Suprapubic skin (tissue), 4 donors: Measurements from ENCODE around the gene GAS7.

ENCODE experiments used
- POLR2A ChIP-seq, 2 donors: fragments of 450-650 bp; IDR thresholded peaks; one replicate each; pipeline ENCODE4 v1.6.1; 2017; ENCODE audit warnings: antibody characterized with exemption in 2 of 2, mild to moderate bottlenecking in 2 of 2, moderate library complexity in 2 of 2
- POLR2AphosphoS5 ChIP-seq, 3 donors: sonication (generic); formaldehyde crosslinking; IDR thresholded peaks; one replicate each; pipeline ENCODE4 v1.6.1; 2017; ENCODE audit warnings: antibody characterized with exemption in 3 of 3
- TF ChIP-seq, protein P1 (sequence below), 2 donors: fragments of 200-600 bp in 1 of 2; fragments of 450-650 bp in 1 of 2; sonication (generic) in 1 of 2; IDR thresholded peaks; one replicate each; pipeline ENCODE4 v1.5.1; 2016 to 2019; ENCODE audit warnings: antibody characterized with exemption in 2 of 2, mild to moderate bottlenecking in 1 of 2, moderate library complexity in 1 of 2

DNA sequence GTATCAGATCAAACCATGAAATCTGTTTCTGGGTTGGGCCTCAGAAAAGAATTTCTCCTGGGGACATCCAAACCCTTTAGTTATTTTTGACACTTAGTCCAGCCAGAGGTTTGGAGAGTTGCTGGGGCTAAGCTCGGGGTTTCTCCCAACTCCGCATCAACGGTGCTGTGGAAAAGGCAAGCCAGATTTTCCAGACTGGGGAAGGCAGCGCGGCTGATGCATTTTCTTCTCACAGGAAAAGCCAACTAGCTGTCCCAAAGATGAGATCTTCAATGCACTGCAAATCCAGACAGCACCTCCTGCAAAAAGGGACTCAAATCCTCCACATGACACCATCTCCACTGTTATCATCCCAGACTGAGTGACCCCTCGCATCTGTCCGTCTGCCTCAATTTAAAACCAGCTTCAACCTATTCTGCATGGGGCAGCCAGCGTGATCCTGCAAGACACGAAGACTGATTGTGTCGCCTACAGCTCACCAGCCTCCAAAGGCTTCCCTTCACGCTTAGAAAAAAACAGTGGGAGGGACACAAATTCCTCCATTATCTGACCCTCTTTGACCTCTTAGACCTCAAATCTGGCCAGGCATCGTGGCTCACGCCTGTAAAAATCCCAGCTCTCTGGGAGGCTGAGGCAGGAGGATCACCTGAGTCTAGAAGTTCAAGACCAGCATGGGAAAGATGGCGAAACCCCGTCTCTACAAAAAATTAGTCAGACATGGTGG is 62.0 kb downstream of the GAS7 start:
- TF ChIP-seq, protein P1, sequence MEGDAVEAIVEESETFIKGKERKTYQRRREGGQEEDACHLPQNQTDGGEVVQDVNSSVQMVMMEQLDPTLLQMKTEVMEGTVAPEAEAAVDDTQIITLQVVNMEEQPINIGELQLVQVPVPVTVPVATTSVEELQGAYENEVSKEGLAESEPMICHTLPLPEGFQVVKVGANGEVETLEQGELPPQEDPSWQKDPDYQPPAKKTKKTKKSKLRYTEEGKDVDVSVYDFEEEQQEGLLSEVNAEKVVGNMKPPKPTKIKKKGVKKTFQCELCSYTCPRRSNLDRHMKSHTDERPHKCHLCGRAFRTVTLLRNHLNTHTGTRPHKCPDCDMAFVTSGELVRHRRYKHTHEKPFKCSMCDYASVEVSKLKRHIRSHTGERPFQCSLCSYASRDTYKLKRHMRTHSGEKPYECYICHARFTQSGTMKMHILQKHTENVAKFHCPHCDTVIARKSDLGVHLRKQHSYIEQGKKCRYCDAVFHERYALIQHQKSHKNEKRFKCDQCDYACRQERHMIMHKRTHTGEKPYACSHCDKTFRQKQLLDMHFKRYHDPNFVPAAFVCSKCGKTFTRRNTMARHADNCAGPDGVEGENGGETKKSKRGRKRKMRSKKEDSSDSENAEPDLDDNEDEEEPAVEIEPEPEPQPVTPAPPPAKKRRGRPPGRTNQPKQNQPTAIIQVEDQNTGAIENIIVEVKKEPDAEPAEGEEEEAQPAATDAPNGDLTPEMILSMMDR (IDR thresholded peaks at IDR 0.05), result no peak
- TF ChIP-seq POLR2AphosphoS5 (IDR thresholded peaks at IDR 0.05) (no peak), POLR2A (IDR thresholded peaks at IDR 0.05) (no peak)
